ENCODE results near the gene TPCN1.
A peak's percentile ranks its signal among the peaks of the same experiment; 100 is the strongest.

GRCh38 chr12:113174461-113175384, 46.5 kb upstream of the TPCN1 start:
- TF ChIP-seq, protein P1, sequence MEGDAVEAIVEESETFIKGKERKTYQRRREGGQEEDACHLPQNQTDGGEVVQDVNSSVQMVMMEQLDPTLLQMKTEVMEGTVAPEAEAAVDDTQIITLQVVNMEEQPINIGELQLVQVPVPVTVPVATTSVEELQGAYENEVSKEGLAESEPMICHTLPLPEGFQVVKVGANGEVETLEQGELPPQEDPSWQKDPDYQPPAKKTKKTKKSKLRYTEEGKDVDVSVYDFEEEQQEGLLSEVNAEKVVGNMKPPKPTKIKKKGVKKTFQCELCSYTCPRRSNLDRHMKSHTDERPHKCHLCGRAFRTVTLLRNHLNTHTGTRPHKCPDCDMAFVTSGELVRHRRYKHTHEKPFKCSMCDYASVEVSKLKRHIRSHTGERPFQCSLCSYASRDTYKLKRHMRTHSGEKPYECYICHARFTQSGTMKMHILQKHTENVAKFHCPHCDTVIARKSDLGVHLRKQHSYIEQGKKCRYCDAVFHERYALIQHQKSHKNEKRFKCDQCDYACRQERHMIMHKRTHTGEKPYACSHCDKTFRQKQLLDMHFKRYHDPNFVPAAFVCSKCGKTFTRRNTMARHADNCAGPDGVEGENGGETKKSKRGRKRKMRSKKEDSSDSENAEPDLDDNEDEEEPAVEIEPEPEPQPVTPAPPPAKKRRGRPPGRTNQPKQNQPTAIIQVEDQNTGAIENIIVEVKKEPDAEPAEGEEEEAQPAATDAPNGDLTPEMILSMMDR (IDR thresholded peaks at IDR 0.05; ENCODE audit: poor library complexity), result peak; percentile 98
- TF ChIP-seq EZH2 (IDR thresholded peaks at IDR 0.05; ENCODE audit: borderline replicate concordance) (no peak), EZH2phosphoT487 (IDR thresholded peaks at IDR 0.05; ENCODE audit: low read depth, severe bottlenecking, unreplicated experiment) (no peak)

Data from hepatocyte (in vitro differentiated cells).